Mesodermal cell (in vitro differentiated cells): ENCODE results near the gene IREB2.

Experiments used
- H3K27ac ChIP-seq: 2 replicates; pipeline ENCODE4 v1.7.0; 2013; ENCODE audit warnings: mild to moderate bottlenecking, low read depth, low read length, moderate library complexity; ENCODE audit not compliant: severe bottlenecking
- H3K36me3 ChIP-seq: 2 replicates; pipeline ENCODE4 v1.7.1; 2013; ENCODE audit warnings: mild to moderate bottlenecking, low read length, moderate library complexity; ENCODE audit not compliant: control insufficient read depth, insufficient read depth
- H3K4me1 ChIP-seq: one replicate; pipeline ENCODE4 v1.7.1; 2013; ENCODE audit warnings: mild to moderate bottlenecking, low read length; ENCODE audit not compliant: insufficient read depth, control insufficient read depth, poor library complexity, severe bottlenecking
- H3K4me3 ChIP-seq: 2 replicates; pipeline ENCODE4 v1.7.0; 2013; ENCODE audit warnings: low read length, control low read depth, mild to moderate bottlenecking; ENCODE audit not compliant: insufficient read depth, poor library complexity, severe bottlenecking; ENCODE audit errors: extremely low read depth
- H3K9me3 ChIP-seq: 2 replicates; pipeline ENCODE4 v1.7.1; 2013; ENCODE audit warnings: mild to moderate bottlenecking, low read length, moderate library complexity; ENCODE audit not compliant: control insufficient read depth
- WGBS, 2 experiments: methylation state at CpG; one replicate each; pipeline ENCODE4 v1.1.5; 2013; ENCODE audit warnings: missing lambda C conversion rate in 2 of 2; ENCODE audit not compliant: insufficient coverage in 2 of 2; 5-methylcytosine and 5-hydroxymethylcytosine counted together

Gene IREB2

DNA sequence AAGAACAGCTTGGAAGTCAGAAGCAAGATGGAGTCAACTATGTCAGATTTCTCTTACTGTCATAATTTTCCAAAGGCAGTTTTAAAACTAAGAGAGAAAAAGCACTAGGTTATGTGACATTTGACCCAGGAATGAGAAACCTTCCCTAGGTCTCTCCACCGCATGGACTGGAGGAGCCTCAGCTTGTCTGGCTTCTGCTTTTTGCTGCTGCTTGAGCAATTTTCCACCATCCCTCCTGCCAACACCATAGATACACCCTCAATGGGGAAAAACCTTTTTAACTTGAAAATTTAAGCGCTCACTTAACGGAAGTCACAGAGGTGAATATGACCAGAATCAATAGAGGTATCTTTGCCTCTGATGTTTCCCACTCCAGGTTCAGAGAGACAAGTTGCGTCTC, 17.8 kb upstream of the IREB2 start:
- Histone ChIP-seq H3K9me3 (no peaks in the 10 kb centered on the region), H3K4me1 (no peaks in the 10 kb centered on the region), H3K36me3 (no peaks in the 10 kb centered on the region), H3K4me3 (no peak overlapping the region), H3K27ac (no peak overlapping the region)
- WGBS, 2 experiments: 94% methylated on average over 3 to 4 of the region's 4 CpGs

DNA sequence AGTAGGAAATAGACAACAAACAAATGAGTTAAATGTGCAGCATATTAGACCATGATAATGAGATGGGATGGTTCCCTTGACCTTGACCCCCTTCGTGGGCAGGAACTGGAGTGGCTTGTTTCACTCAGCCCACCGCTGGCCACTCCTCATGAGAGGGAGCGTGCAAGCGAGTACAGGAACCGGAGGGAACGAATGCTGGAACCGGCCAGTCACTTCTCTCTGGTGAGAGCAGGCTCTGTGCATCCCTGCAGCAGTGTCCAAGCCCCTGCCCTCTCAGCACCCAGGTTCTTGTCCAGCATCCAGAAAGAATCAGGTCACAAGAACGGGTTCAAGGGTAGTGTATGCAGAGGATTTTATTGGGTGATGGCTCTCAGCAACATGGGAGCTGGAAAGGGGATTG, 17.2 kb upstream of the IREB2 start:
- Histone ChIP-seq H3K4me3 (no peak overlapping the region), H3K9me3 (no peaks in the 10 kb centered on the region), H3K27ac (no peak overlapping the region), H3K36me3 (no peaks in the 10 kb centered on the region), H3K4me1 (no peaks in the 10 kb centered on the region)
- WGBS, 2 experiments: 86 to 94% methylated on average over 8 of the region's 8 CpGs

DNA sequence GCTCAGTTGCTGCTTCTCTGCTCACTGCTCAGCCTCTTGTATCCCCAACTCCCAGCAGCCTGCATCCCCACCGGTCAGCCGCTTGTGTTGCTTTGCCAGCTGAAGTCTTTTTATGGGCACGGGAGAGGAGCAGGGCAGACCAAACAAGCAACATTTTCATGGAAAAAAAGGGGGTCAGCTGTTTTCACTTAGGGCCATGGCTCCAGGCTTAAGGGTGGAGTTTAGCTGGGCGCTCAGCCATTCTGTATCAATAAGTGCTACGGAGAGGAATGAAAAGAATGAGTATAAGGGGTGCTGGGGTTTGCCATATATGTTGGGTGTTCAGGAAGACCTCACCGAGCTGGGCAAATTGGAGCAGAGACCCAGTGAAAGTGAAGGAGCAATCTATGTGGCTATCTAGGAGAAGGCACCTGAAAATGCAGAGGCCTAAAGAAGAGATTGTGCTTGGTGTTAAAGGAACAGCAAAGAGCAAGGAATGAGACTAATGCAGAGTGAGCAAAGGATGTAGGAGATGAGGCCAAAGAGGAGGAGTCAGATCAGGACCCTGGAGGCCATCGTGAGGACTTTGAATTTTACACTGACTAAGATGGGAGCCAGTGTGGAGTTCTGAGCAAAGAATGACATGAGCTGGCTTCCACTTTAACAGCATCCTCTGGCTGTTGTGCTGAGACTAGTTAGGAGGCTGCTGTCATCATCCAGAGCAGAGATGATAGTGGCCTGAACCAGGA, 16.6 kb upstream of the IREB2 start:
- 84 to 87% methylated on average over 7 of the region's 7 CpGs for WGBS, 2 experiments

DNA sequence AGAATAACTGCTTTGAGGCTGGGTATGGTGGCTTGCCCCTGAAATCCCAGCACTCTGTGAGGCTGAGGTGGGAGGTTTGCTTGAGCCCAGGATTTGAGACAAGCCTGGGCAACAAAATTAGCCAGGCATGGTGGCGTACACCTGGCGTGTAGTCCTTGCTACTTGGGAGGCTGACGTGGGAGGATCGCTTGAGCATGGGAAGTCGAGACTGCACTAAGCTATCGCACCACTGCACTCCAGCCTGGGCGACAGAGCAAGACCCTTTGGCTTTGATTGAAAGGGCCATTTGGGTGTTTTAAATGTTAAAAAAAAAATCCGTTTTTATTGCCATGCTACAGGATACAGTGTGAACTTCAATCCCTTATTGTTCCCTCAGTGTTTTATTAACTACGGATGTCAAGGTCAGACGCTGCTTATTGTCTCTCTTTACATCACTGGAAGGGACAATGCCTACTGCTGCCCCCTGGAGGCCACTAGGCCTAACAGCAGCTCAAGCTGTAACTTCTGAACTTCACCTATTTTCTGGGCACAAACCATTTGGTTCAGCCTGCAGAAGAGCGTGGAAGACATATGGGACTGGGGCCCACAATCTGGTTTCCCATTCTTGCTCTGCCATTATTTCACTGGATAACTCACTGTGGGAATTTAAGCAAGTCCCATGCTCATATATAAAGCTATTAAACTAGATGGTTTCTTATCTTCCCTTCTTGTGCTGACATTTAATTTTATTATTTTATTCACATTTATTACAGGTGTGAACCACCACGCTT, 15.3 kb upstream of the IREB2 start:
- Histone ChIP-seq H3K36me3 (no peaks in the 10 kb centered on the region), H3K27ac (no peak overlapping the region), H3K9me3 (no peaks in the 10 kb centered on the region), H3K4me1 (no peaks in the 10 kb centered on the region), H3K4me3 (no peak overlapping the region)
- 62 to 67% methylated on average over 9 to 11 of the region's 12 CpGs for WGBS, 2 experiments

More for the DNA sequence above, 16.6 kb upstream of the IREB2 start:
- H3K27ac ChIP-seq: no peak overlapping the region
- no peaks in the 10 kb centered on the region for H3K36me3 ChIP-seq
- H3K4me1 ChIP-seq: no peaks in the 10 kb centered on the region
- no peak overlapping the region for H3K4me3 ChIP-seq
- H3K9me3 ChIP-seq: no peaks in the 10 kb centered on the region

DNA sequence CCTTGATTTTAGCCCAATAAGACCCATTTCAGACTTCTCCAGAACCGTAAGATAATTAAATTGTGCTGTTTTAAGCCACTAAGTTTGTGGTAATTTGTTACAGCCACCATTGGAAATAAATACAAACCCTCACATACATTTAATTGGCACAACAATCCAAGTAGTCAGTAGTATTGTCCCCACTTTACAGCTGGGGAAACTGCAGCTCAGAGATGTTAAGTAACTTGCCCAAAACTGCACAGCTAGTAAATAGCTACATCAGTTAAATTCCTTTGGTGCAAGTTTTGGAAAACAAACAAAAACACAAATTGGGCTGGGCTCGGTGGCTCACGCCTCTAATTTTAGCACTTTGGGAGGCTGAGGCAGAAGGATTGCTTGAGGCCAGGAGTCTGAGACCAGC, 13.3 kb upstream of the IREB2 start:
- no peaks in the 10 kb centered on the region for H3K9me3 ChIP-seq
- no peaks in the 10 kb centered on the region for H3K4me1 ChIP-seq
- no peak overlapping the region for H3K27ac ChIP-seq
- 70 to 93% methylated on average over 2 of the region's 3 CpGs for WGBS, 2 experiments
- H3K36me3 ChIP-seq: no peaks in the 10 kb centered on the region
- no peak overlapping the region for H3K4me3 ChIP-seq

DNA sequence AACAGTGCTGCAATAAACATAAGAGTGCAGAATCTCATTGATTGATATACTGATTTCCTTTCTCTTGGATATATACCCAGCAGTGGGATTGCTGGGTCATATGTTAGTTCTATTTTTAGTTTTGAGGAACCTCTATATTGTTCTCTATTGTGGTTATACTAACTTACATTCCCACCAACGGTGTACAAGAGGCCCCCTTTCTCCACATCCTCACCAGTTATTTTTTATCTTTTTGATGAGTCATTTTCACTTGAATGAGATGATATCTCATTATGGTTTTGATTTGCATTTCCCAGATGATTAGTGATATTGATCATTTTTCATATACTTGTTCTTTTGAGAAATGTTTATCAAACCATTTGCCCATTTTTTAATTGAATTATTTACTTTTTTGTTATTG, 12.4 kb upstream of the IREB2 start:
- Histone ChIP-seq H3K27ac (no peak overlapping the region), H3K4me3 (no peak overlapping the region), H3K9me3 (no peaks in the 10 kb centered on the region), H3K36me3 (no peaks in the 10 kb centered on the region), H3K4me1 (no peaks in the 10 kb centered on the region)
- no CpG with 5 or more reads among the region's 1 CpG for WGBS, 2 experiments

DNA sequence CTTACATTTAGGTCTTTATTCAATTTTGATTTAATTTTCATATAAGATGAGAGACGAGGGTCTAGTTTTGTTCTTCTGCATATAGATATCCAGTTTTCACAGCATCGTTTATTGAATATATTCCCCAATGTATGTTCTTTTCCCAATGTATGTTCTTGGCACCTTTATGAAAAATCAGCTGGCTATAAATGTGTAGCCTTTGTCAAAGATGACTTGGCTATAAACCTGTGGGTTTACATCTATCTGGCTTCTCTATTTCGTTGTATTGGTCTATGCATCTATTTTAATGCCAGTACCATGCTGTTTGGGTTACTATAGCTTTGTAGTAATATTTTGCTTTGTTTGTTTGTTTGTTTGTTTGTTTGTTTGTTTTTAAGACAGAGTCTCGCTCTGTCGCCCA, 11.7 kb upstream of the IREB2 start:
- Histone ChIP-seq H3K27ac (no peak overlapping the region), H3K4me3 (no peak overlapping the region), H3K9me3 (no peaks in the 10 kb centered on the region), H3K36me3 (no peaks in the 10 kb centered on the region), H3K4me1 (no peaks in the 10 kb centered on the region)
- WGBS, 2 experiments: 86 to 100% methylated on average over 1 of the region's 5 CpGs

DNA sequence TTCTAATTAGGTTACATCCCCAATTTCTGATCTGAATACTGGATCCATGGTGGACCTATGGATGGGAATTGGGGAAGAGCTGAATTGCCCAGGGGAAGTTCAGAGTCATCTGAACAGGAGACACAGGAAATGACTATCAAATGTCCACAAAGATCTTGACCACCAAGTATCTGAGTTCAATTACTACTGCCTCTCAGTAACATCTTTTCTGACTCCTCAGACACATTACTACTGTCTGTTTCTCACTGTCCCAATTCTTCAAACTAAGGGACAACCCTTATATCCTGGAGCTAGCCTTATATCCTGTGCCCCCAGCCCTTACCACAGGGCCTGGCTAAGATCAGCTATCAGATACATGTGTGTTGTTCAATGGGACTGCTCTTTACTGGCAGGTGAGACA, 10.1 kb upstream of the IREB2 start:
- no peak overlapping the region for H3K4me3 ChIP-seq
- H3K36me3 ChIP-seq: no peaks in the 10 kb centered on the region
- H3K27ac ChIP-seq: no peak overlapping the region
- H3K9me3 ChIP-seq: no peaks in the 10 kb centered on the region
- H3K4me1 ChIP-seq: no peaks in the 10 kb centered on the region

DNA sequence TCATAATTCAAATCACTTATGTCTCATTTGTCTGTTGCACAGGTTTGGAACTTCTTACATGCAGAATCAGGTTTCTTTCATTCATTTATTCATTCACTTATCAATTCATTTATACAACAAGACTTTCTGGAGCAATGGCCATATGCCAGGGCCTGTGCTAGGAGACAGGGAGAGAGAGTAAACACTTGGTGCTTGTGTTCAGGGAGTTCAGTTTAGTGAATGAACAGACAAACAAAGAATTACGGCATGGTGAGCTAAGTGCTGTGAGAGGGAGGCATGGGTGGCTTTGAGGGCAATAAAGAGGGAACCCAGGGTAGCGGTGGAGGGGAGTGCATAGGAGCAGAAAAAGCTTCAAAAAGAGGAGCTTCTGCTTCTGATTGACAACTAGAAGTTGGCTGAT, 8.5 kb upstream of the IREB2 start:
- no peak overlapping the region for H3K27ac ChIP-seq
- H3K4me3 ChIP-seq: no peak overlapping the region
- no peaks in the 10 kb centered on the region for H3K4me1 ChIP-seq
- no peaks in the 10 kb centered on the region for H3K36me3 ChIP-seq
- H3K9me3 ChIP-seq: no peaks in the 10 kb centered on the region
- WGBS, 2 experiments: 83 to 85% methylated on average over 2 of the region's 2 CpGs

DNA sequence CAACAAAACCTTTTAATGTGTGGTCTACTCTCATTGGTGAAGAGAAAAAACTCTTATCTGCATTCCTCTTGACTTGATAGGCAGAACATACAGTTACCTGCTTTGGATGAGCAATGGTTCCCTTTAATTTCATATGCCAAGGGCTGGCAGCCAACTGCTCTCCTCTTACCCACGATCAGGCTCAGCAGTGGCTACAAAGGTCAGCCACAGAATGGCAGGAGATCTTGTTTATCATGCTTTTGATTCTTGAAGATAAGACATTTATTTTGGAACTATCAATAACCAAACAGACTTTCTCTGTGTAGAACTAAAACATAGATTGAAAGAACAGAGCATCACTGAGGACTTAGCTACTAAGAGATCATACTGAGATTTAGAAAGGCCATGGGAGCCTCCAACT, 6.1 kb upstream of the IREB2 start:
- Histone ChIP-seq H3K4me1 (no peaks in the 10 kb centered on the region), H3K4me3 (no peak overlapping the region), H3K36me3 (no peaks in the 10 kb centered on the region), H3K27ac (no peak overlapping the region), H3K9me3 (no peaks in the 10 kb centered on the region)
- WGBS, 2 experiments: no CpG with 5 or more reads among the region's 1 CpG

DNA sequence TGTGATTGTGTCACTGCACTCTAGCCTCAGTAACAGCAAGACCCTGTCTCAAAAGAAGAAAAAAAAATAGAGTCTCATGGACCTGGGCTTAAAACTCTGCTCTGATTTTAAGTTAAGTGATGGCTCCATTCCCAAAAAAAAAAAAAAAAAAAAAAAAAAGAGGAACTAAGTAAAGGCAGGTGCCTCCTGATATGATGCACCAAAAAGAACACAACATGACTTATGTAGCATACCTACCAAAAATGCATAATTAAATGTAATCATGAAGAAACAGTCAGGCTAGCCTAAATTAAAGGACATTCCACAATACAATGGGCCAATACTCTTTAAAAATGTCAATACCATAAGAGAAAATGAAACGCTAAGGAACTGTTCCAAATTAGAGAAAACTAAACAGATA, 5.4 kb upstream of the IREB2 start:
- no peaks in the 10 kb centered on the region for H3K36me3 ChIP-seq
- WGBS, 2 experiments: no CpG with 5 or more reads among the region's 1 CpG
- no peak overlapping the region for H3K4me3 ChIP-seq
- no peaks in the 10 kb centered on the region for H3K9me3 ChIP-seq
- H3K27ac ChIP-seq: no peak overlapping the region
- H3K4me1 ChIP-seq: no peaks in the 10 kb centered on the region
